Stromal cell of bone marrow (primary cell): ENCODE data around the gene FMNL2.

Experiments used
- DNase-seq: peaks from one replicate; pipeline ENCODE4 v3.0.0-alpha.2; 2012; ENCODE audit warnings: low read depth

The FMNL2 gene

GRCh38 chr2:152339556-152340286 lies 4.7 kb downstream of the FMNL2 start:
- DNase-seq: no peak

- DNase-seq: no peak
Measured at GRCh38 chr2:152342259-152343046, 7.5 kb downstream of the FMNL2 start.

GRCh38 chr2:152343426-152343825 lies 8.5 kb downstream of the FMNL2 start:
- no peak for DNase-seq

GRCh38 chr2:152344579-152345195 lies 9.7 kb downstream of the FMNL2 start:
- DNase-seq: no peak

- peak; percentile 36 for DNase-seq
Measured at GRCh38 chr2:152347076-152347475, 12.1 kb downstream of the FMNL2 start.

- no peak for DNase-seq
Measured at GRCh38 chr2:152348388-152348787, 13.4 kb downstream of the FMNL2 start.

GRCh38 chr2:152349416-152349815 lies 14.4 kb downstream of the FMNL2 start:
- DNase-seq: no peak

GRCh38 chr2:152350155-152350679 lies 15.2 kb downstream of the FMNL2 start:
- DNase-seq: no peak

- no peak for DNase-seq
Measured at GRCh38 chr2:152352616-152353015, 17.6 kb downstream of the FMNL2 start.

GRCh38 chr2:152353364-152353763 lies 18.4 kb downstream of the FMNL2 start:
- DNase-seq: no peak

- peak; percentile 24 for DNase-seq
Measured at GRCh38 chr2:152354069-152354755, 19.2 kb downstream of the FMNL2 start.

GRCh38 chr2:152354909-152355308 lies 19.9 kb downstream of the FMNL2 start:
- peak; percentile 56 for DNase-seq

- no peak for DNase-seq
Measured at GRCh38 chr2:152355409-152355831, 20.4 kb downstream of the FMNL2 start.

- DNase-seq: peak; percentile 44
Measured at GRCh38 chr2:152359573-152360363, 24.8 kb downstream of the FMNL2 start.

GRCh38 chr2:152363936-152364335 lies 29.0 kb downstream of the FMNL2 start:
- DNase-seq: no peak

GRCh38 chr2:152367547-152368390 lies 32.8 kb downstream of the FMNL2 start:
- DNase-seq: no peak

- peak; percentile 77 for DNase-seq
Measured at GRCh38 chr2:152369176-152369860, 34.3 kb downstream of the FMNL2 start.

GRCh38 chr2:152370783-152371182 lies 35.8 kb downstream of the FMNL2 start:
- no peak for DNase-seq

- DNase-seq: no peak
Measured at GRCh38 chr2:152372438-152372984, 37.5 kb downstream of the FMNL2 start.
